Neural cell (in vitro differentiated cells): ENCODE measurements around the gene E2F1. TPM values are rescaled to one million over a fixed set of nuclear protein-coding genes. Genes with fewer than 3 reads are reported as not detected.

ENCODE experiments used
- H2AFZ ChIP-seq: fragments of 200-600, 300-800 bp; sonication (generic), shearing (Covaris generic); 2 replicates; pipeline ENCODE4 v1.6.0; 2014; ENCODE audit warnings: low read depth, mild to moderate bottlenecking, antibody characterized with exemption, low read length, moderate library complexity
- H3F3A ChIP-seq: fragments of 200-600 bp; shearing (Covaris generic); 2 replicates; pipeline ENCODE4 v1.6.1; 2016; ENCODE audit warnings: mild to moderate bottlenecking, moderate library complexity, mixed read lengths, antibody characterized with exemption, low read length; ENCODE audit not compliant: insufficient read depth, poor library complexity, severe bottlenecking
- H3K27ac ChIP-seq: fragments of 200-600, 300-800 bp; sonication (generic), shearing (Covaris generic); 2 replicates; pipeline ENCODE4 v1.5.1; 2014; ENCODE audit warnings: mild to moderate bottlenecking, low read length, moderate library complexity
- H3K27me3 ChIP-seq: fragments of 300-800, 200-600 bp; sonication (generic), shearing (Covaris generic); 2 replicates; pipeline ENCODE4 v1.6.0; 2014; ENCODE audit warnings: mild to moderate bottlenecking, low read depth, low read length, moderate library complexity; ENCODE audit not compliant: insufficient read depth
- H3K36me3 ChIP-seq: fragments of 300-800, 200-600 bp; sonication (generic), shearing (Covaris generic); 2 replicates; pipeline ENCODE4 v1.5.1; 2014; ENCODE audit warnings: mild to moderate bottlenecking, antibody characterized with exemption, low read length, moderate library complexity; ENCODE audit not compliant: insufficient read depth
- H3K4me2 ChIP-seq: fragments of 300-800, 200-600 bp; sonication (generic), shearing (Covaris generic); 2 replicates; pipeline ENCODE4 v1.6.0; 2014; ENCODE audit warnings: mild to moderate bottlenecking, low read length
- H3K4me3 ChIP-seq: fragments of 300-800, 200-600 bp; sonication (generic), shearing (Covaris generic); 2 replicates; pipeline ENCODE4 v1.5.1; 2014; ENCODE audit warnings: mild to moderate bottlenecking, low read length, moderate library complexity
- H3K79me2 ChIP-seq: fragments of 200-600 bp; shearing (Covaris generic); replicated peaks from 2 replicates; pipeline ENCODE4 v1.6.0; 2014; ENCODE audit warnings: mild to moderate bottlenecking, low read length, moderate library complexity; ENCODE audit not compliant: insufficient read depth
- H3K9ac ChIP-seq: fragments of 300-800, 200-600 bp; sonication (generic), shearing (Covaris generic); 2 replicates; pipeline ENCODE4 v1.6.1; 2016; ENCODE audit warnings: mild to moderate bottlenecking, low read length, mixed read lengths
- H3K9me2 ChIP-seq: fragments of 200-600 bp; shearing (Covaris generic); 2 replicates; pipeline ENCODE4 v1.6.1; 2016; ENCODE audit warnings: mild to moderate bottlenecking, low read length, mixed read lengths; ENCODE audit not compliant: insufficient read depth
- H3K9me3 ChIP-seq: fragments of 200-600, 300-800 bp; sonication (generic), shearing (Covaris generic); 2 replicates; pipeline ENCODE4 v1.6.1; 2016; ENCODE audit warnings: mild to moderate bottlenecking, mixed run types, low read length, moderate library complexity, mixed read lengths
- H4K20me1 ChIP-seq: fragments of 200-600 bp; shearing (Covaris generic); 2 replicates; pipeline ENCODE4 v1.6.1; 2016; ENCODE audit warnings: mild to moderate bottlenecking, mixed run types; ENCODE audit not compliant: insufficient read depth
- EP300 ChIP-seq: fragments of 450-650 bp; conservative IDR thresholded peaks from 2 replicates; pipeline ENCODE4 v1.6.1; 2014; ENCODE audit warnings: antibody characterized with exemption, mild to moderate bottlenecking, moderate library complexity; ENCODE audit not compliant: poor library complexity, severe bottlenecking
- EZH2 ChIP-seq: fragments of 200-600, 300-800 bp; shearing (Covaris generic), sonication (generic); IDR thresholded peaks from 2 replicates; pipeline ENCODE4 v1.6.1; 2014; ENCODE audit warnings: antibody characterized with exemption, low read length, borderline replicate concordance, mild to moderate bottlenecking; ENCODE audit not compliant: insufficient read depth, poor library complexity, severe bottlenecking
- MXI1 ChIP-seq: fragments of 450-650 bp; conservative IDR thresholded peaks from 2 replicates; pipeline ENCODE4 v1.6.1; 2014; ENCODE audit warnings: antibody characterized with exemption, mild to moderate bottlenecking; ENCODE audit not compliant: poor library complexity, severe bottlenecking
- POLR2AphosphoS5 ChIP-seq: IDR thresholded peaks from 2 replicates; pipeline ENCODE4 v1.6.1; 2012
- RAD21 ChIP-seq: fragments of 450-650 bp; conservative IDR thresholded peaks from 2 replicates; pipeline ENCODE4 v1.6.1; 2014; ENCODE audit warnings: antibody characterized with exemption, mild to moderate bottlenecking, moderate library complexity
- SMC3 ChIP-seq: fragments of 450-650 bp; conservative IDR thresholded peaks from 2 replicates; pipeline ENCODE4 v1.6.1; 2014; ENCODE audit warnings: antibody characterized with exemption, mild to moderate bottlenecking, moderate library complexity; ENCODE audit not compliant: poor library complexity
- TAF1 ChIP-seq: IDR thresholded peaks from 2 replicates; pipeline ENCODE4 v1.6.1; 2012; ENCODE audit warnings: low read depth
- polyA plus RNA-seq: library from polyadenylated mRNA; depleted of rRNA; stranded (reverse); fragments of >200 nt; gene quantifications from 2 replicates; pipeline ENCODE4 v1.2.3, GENCODE V29; 2014
- TF ChIP-seq, protein P1 (sequence below): IDR thresholded peaks from 2 replicates; pipeline ENCODE4 v1.6.1; 2012; ENCODE audit warnings: borderline replicate concordance
- TF ChIP-seq, protein P2 (sequence below): fragments of 450-650 bp; IDR thresholded peaks from 2 replicates; pipeline ENCODE4 v1.5.1; 2014; ENCODE audit warnings: antibody characterized with exemption, mild to moderate bottlenecking, moderate library complexity; ENCODE audit not compliant: poor library complexity, severe bottlenecking

E2F1 gene
- polyA plus RNA-seq, 1 donor from 2014 or later: 2.3 TPM

DNA sequence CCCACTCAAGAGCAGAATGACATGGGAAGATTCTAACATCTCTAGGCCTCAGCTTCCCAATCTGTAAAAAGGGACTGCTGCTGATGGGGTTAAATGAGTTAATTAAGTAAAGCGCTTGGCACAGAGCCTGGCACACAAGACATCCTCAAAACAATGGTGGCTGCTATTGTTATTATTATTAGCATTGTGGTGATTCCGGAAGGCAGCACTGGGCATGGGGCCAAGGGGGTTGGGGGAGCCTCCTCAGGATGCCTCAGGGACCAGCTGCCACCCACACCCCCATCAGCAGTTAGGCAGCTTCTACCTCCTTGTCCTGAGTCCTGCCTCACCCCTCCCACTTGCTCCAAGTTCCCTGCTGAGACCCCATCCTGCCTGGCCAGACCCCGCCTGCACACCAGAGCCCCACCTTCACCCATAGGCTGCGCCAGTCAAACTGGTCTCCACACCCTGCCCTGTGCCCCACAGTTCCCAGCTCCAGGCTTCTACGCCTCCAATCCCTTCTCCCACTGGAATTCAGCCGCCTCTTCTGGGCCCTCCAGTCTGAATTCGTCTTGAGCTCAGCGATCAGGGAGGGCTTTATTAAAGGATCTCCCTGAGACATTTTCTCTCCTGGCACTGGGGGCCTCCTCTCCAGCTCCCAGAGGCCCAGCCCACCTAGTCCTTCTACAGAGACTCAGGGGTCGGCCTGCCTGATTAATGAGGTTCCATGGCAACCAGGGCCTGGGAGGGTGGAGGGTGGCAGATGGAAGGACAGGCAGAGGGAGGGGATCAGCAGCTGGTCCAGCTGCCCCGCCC lies 1.5 kb downstream of the E2F1 start:
- Histone ChIP-seq H3K9ac (no peak overlapping the region), H4K20me1 (no peaks in the 10 kb centered on the region), H3K27me3 (no peaks in the 10 kb centered on the region), H3K4me2 (no peak overlapping the region), H3K36me3 (no peaks in the 10 kb centered on the region), H3K79me2 (peaks cover 10% of the 10 kb centered on the region), H3K9me2 (no peaks in the 10 kb centered on the region), H3K4me3 (peak overlapping the region; percentile 59), H3K27ac (no peak overlapping the region), H3K9me3 (no peaks in the 10 kb centered on the region), H2AFZ (no peak overlapping the region), H3F3A (no peaks in the 10 kb centered on the region)
- TF ChIP-seq RAD21 (no peak), EZH2 (no peak), SMC3 (no peak), POLR2AphosphoS5 (no peak), MXI1 (no peak), EP300 (no peak), TAF1 (no peak)
- TF ChIP-seq, protein P1, sequence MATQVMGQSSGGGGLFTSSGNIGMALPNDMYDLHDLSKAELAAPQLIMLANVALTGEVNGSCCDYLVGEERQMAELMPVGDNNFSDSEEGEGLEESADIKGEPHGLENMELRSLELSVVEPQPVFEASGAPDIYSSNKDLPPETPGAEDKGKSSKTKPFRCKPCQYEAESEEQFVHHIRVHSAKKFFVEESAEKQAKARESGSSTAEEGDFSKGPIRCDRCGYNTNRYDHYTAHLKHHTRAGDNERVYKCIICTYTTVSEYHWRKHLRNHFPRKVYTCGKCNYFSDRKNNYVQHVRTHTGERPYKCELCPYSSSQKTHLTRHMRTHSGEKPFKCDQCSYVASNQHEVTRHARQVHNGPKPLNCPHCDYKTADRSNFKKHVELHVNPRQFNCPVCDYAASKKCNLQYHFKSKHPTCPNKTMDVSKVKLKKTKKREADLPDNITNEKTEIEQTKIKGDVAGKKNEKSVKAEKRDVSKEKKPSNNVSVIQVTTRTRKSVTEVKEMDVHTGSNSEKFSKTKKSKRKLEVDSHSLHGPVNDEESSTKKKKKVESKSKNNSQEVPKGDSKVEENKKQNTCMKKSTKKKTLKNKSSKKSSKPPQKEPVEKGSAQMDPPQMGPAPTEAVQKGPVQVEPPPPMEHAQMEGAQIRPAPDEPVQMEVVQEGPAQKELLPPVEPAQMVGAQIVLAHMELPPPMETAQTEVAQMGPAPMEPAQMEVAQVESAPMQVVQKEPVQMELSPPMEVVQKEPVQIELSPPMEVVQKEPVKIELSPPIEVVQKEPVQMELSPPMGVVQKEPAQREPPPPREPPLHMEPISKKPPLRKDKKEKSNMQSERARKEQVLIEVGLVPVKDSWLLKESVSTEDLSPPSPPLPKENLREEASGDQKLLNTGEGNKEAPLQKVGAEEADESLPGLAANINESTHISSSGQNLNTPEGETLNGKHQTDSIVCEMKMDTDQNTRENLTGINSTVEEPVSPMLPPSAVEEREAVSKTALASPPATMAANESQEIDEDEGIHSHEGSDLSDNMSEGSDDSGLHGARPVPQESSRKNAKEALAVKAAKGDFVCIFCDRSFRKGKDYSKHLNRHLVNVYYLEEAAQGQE: no peak
- TF ChIP-seq, protein P2, sequence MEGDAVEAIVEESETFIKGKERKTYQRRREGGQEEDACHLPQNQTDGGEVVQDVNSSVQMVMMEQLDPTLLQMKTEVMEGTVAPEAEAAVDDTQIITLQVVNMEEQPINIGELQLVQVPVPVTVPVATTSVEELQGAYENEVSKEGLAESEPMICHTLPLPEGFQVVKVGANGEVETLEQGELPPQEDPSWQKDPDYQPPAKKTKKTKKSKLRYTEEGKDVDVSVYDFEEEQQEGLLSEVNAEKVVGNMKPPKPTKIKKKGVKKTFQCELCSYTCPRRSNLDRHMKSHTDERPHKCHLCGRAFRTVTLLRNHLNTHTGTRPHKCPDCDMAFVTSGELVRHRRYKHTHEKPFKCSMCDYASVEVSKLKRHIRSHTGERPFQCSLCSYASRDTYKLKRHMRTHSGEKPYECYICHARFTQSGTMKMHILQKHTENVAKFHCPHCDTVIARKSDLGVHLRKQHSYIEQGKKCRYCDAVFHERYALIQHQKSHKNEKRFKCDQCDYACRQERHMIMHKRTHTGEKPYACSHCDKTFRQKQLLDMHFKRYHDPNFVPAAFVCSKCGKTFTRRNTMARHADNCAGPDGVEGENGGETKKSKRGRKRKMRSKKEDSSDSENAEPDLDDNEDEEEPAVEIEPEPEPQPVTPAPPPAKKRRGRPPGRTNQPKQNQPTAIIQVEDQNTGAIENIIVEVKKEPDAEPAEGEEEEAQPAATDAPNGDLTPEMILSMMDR: no peak

DNA sequence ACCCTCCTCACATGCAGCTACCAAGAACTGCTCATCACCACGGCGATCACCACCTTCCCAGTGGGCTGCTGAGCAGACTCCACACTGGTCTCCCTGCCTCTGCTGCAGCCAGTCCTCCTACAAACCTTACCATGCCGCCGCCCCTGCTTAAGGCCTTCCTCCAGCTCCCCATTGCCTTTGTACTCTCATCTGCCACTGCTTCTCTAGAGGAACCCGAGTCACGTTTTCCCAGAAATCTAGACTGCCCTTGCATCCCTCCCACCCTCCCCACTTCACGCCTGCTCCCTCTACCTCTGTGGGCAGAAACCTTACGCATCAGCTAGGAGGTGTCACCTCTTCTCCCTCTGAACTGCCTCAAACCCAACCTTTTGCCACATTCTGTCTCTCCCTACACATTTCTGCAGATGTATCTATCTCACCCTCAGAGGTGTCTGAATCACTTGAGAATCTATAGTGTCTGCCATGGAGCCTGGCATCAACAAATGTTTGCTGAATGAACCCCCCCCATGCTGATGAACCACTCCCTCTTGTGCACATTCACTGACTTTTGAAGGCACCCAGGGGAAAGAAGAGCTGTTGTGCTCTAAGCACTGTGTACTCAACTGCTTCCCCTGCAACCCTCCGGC lies 4.3 kb downstream of the E2F1 start:
- Histone ChIP-seq H3K27me3 (no peaks in the 10 kb centered on the region), H3K9me3 (no peaks in the 10 kb centered on the region), H3K4me2 (no peak overlapping the region), H4K20me1 (no peaks in the 10 kb centered on the region), H2AFZ (no peak overlapping the region), H3K27ac (no peak overlapping the region), H3K36me3 (no peaks in the 10 kb centered on the region), H3K9ac (no peak overlapping the region), H3K9me2 (no peaks in the 10 kb centered on the region), H3K4me3 (no peak overlapping the region), H3F3A (no peaks in the 10 kb centered on the region), H3K79me2 (peaks cover 10% of the 10 kb centered on the region)
- no peak for TF ChIP-seq EZH2
- TF ChIP-seq, protein P2: no peak
- TF ChIP-seq RAD21: no peak
- TF ChIP-seq TAF1: no peak
- no peak for TF ChIP-seq EP300
- no peak for TF ChIP-seq SMC3
- TF ChIP-seq, protein P1: no peak
- no peak for TF ChIP-seq MXI1
- no peak for TF ChIP-seq POLR2AphosphoS5
